CD4-positive, CD25-positive, alpha-beta regulatory T cell (primary cell): Measurements from ENCODE around the gene GTF3C5. TPM values are rescaled to one million over a fixed set of nuclear protein-coding genes. Genes with fewer than 3 reads are reported as not detected.
A peak's percentile ranks its signal among the peaks of the same experiment; 100 is the strongest.
"Not testable (repeated sequence)": the region's sequence is repeated elsewhere in the genome, so short reads cannot be mapped to it uniquely, and the experiment has no call there.

Experiments
- ATAC-seq, 2 donors: fragments of 150-1000 bp; cut with Tn5 transposase; one replicate each; pipeline ENCODE4 v1.10.0; 2021; ENCODE audit warnings: low read depth in 2 of 2, moderate number of reproducible peaks in 2 of 2, moderate library complexity in 1 of 2
- DNase-seq, 3 donors: peaks; one replicate each; pipeline versions ENCODE4 v3.0.0 to v3.0.0-alpha.2; 2012 to 2022; ENCODE audit warnings: mixed read lengths in 1 of 3
- H3K27ac ChIP-seq: one replicate; pipeline ENCODE4 v1.7.0; 2013; ENCODE audit warnings: mild to moderate bottlenecking, low read length; ENCODE audit not compliant: insufficient read depth, poor library complexity, severe bottlenecking
- H3K27me3 ChIP-seq: one replicate; pipeline ENCODE4 v1.7.0; 2013; ENCODE audit warnings: low read length; ENCODE audit not compliant: control insufficient read depth, insufficient read depth
- H3K36me3 ChIP-seq: one replicate; pipeline ENCODE4 v1.7.0; 2013; ENCODE audit warnings: mild to moderate bottlenecking, low read length, moderate library complexity; ENCODE audit not compliant: control insufficient read depth, insufficient read depth
- H3K4me1 ChIP-seq: 2 replicates; pipeline ENCODE4 v1.7.0; 2013; ENCODE audit warnings: mild to moderate bottlenecking, low read length; ENCODE audit not compliant: insufficient read depth, control insufficient read depth, poor library complexity, severe bottlenecking
- H3K4me3 ChIP-seq: one replicate; pipeline ENCODE4 v1.7.0; 2013; ENCODE audit warnings: low read depth, mild to moderate bottlenecking, low read length, moderate library complexity
- H3K9me3 ChIP-seq, 2 experiments: 1 replicate in 1 of 2; 2 replicates in 1 of 2; pipeline ENCODE4 v1.7.0; 2013; ENCODE audit warnings: low read length in 2 of 2, mild to moderate bottlenecking in 1 of 2, moderate library complexity in 1 of 2; ENCODE audit not compliant: control insufficient read depth in 2 of 2
- H3K27ac Mint-ChIP-seq, 3 donors: one replicate each; pipeline ENCODE4 v1.8.0; 2020 to 2022; ENCODE audit warnings: mild to moderate bottlenecking in 3 of 3, mixed read lengths in 3 of 3, moderate library complexity in 2 of 3
- H3K27me3 Mint-ChIP-seq: one replicate; pipeline ENCODE4 v1.8.0; 2022; ENCODE audit warnings: mild to moderate bottlenecking, mixed read lengths
- H3K36me3 Mint-ChIP-seq: one replicate; pipeline ENCODE4 v1.8.0; 2020; ENCODE audit warnings: mixed read lengths
- H3K4me1 Mint-ChIP-seq, 4 donors: one replicate each; pipeline ENCODE4 v1.8.0; 2020 to 2022; ENCODE audit warnings: mixed read lengths in 4 of 4, mild to moderate bottlenecking in 1 of 4
- H3K4me3 Mint-ChIP-seq, 4 donors: one replicate each; pipeline ENCODE4 v1.8.0; 2020 to 2022; ENCODE audit warnings: mild to moderate bottlenecking in 4 of 4, mixed read lengths in 4 of 4, moderate library complexity in 3 of 4
- H3K9me3 Mint-ChIP-seq, 7 donors: one replicate each; pipeline ENCODE4 v1.8.0; 2020 to 2022; ENCODE audit warnings: mixed read lengths in 7 of 7, mild to moderate bottlenecking in 3 of 7, moderate library complexity in 2 of 7
- polyA plus RNA-seq, 4 donors: library from polyadenylated mRNA; unstranded; fragments of 300-500 nt; fragmentation: Illumina TruSeq; gene quantifications; one replicate each; pipeline ENCODE4 v1.2.3, GENCODE V29; 2021
- total RNA-seq: library from RNA; stranded (reverse); gene quantifications from one replicate; pipeline ENCODE4 v1.2.3, GENCODE V29; 2022

The GTF3C5 gene
- total and polyA plus RNA-seq, 5 donors from 2014 or later, result 35.8 to 50.5 (median 40.2) TPM

DNA sequence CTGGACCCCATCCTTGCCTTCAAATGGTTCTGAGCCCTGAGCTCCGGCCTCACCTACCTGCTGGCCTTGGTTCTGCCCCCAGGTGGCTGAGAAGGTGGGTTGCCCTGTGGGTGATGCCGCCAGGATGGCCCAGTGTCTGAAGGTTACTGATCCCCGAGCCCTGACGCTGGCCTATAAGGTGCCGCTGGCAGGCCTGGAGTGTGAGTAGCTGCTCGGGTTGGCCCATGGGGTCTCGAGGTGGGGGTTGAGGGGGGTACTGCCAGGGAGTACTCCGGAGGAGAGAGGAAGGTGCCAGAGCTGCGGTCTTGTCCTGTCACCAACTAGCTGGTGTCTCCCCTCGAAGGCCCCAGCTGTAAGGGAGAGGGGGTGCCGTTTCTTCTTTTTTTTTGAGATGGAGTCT lies 36.2 kb downstream of the GTF3C5 start:
- Histone ChIP-seq H3K9me3 (no peaks in the 10 kb centered on the region), H3K4me1 (no peaks in the 10 kb centered on the region), H3K27ac (no peak overlapping the region), H3K36me3 (no peaks in the 10 kb centered on the region), H3K4me3 (no peak overlapping the region), H3K27me3 (no peaks in the 10 kb centered on the region)
- DNase-seq, result no peak
- Mint-ChIP-seq H3K36me3 (no peaks in the 10 kb centered on the region), H3K4me1 (no peaks in the 10 kb centered on the region), H3K4me3 (no peak overlapping the region), H3K27me3 (no peaks in the 10 kb centered on the region), H3K27ac (no peak overlapping the region), H3K9me3 (no peaks in the 10 kb centered on the region)
- ATAC-seq, result no peak

DNA sequence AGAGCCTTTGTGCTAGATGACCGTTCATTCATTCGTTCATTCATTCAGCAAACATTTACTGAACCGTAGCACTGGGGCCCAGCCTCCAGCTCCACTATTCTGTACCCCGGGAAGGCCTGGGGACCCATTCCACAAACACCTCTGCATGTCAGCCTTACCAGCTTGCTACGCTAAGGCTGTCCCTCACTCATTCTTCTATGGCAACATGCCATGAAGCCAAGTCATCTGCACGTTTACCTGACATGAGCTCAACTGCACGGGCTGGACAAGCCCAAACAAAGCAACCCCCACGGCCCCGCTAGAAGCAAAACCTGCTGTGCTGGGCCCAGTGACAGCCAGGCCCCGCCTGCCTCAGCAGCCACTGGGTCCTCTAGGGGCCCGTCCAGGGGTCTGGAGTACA lies 37.0 kb downstream of the GTF3C5 start:
- no peak overlapping the region for H3K4me3 ChIP-seq
- H3K9me3 ChIP-seq, result no peaks in the 10 kb centered on the region
- H3K9me3 Mint-ChIP-seq, result no peaks in the 10 kb centered on the region
- H3K27ac Mint-ChIP-seq, result no peak overlapping the region
- ATAC-seq, result no peak
- no peaks in the 10 kb centered on the region for H3K4me1 Mint-ChIP-seq
- no peaks in the 10 kb centered on the region for H3K27me3 ChIP-seq
- DNase-seq, result no peak
- no peaks in the 10 kb centered on the region for H3K4me1 ChIP-seq
- H3K4me3 Mint-ChIP-seq, result no peak overlapping the region
- H3K27ac ChIP-seq, result no peak overlapping the region
- H3K27me3 Mint-ChIP-seq, result no peaks in the 10 kb centered on the region
- no peaks in the 10 kb centered on the region for H3K36me3 ChIP-seq
- no peaks in the 10 kb centered on the region for H3K36me3 Mint-ChIP-seq

DNA sequence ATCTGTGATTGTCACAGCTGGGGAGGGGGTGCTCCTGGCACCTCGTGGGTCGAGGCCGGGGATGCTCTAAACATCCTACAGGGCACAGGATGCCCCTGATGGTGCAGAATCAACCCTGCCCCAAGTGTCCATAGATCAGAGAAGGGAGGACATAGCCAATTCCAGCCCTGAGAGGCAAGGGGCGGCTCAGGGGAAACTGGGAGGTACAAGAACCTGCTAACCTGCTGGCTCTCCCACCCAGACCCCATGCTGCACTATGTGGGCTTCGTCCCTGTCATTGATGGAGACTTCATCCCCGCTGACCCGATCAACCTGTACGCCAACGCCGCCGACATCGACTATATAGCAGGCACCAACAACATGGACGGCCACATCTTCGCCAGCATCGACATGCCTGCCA lies 37.6 kb downstream of the GTF3C5 start:
- H3K4me1 Mint-ChIP-seq, H3K4me3 ChIP-seq, H3K36me3 Mint-ChIP-seq, H3K9me3 ChIP-seq, H3K4me1 ChIP-seq, H3K27ac Mint-ChIP-seq, H3K27me3 ChIP-seq, DNase-seq, H3K27me3 Mint-ChIP-seq, H3K36me3 ChIP-seq, H3K9me3 Mint-ChIP-seq, H3K4me3 Mint-ChIP-seq, H3K27ac ChIP-seq, ATAC-seq: not testable (repeated sequence)

DNA sequence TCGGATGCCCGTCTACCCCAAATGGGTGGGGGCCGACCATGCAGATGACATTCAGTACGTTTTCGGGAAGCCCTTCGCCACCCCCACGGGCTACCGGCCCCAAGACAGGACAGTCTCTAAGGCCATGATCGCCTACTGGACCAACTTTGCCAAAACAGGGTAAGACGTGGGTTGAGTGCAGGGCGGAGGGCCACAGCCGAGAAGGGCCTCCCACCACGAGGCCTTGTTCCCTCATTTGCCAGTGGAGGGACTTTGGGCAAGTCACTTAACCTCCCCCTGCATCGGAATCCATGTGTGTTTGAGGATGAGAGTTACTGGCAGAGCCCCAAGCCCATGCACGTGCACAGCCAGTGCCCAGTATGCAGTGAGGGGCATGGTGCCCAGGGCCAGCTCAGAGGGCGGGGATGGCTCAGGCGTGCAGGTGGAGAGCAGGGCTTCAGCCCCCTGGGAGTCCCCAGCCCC lies 39.7 kb downstream of the GTF3C5 start:
- ATAC-seq, H3K36me3 ChIP-seq, H3K9me3 ChIP-seq, H3K36me3 Mint-ChIP-seq, H3K4me1 Mint-ChIP-seq, H3K27me3 Mint-ChIP-seq, DNase-seq, H3K4me3 ChIP-seq, H3K27ac ChIP-seq, H3K27ac Mint-ChIP-seq, H3K4me1 ChIP-seq, H3K9me3 Mint-ChIP-seq, H3K27me3 ChIP-seq: not testable (repeated sequence)
- H3K4me3 Mint-ChIP-seq, result peak overlapping the region in 1 of 4 donors; percentile 38

DNA sequence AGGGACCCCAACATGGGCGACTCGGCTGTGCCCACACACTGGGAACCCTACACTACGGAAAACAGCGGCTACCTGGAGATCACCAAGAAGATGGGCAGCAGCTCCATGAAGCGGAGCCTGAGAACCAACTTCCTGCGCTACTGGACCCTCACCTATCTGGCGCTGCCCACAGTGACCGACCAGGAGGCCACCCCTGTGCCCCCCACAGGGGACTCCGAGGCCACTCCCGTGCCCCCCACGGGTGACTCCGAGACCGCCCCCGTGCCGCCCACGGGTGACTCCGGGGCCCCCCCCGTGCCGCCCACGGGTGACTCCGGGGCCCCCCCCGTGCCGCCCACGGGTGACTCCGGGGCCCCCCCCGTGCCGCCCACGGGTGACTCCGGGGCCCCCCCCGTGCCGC lies 40.2 kb downstream of the GTF3C5 start:
- not testable (repeated sequence) for H3K27ac Mint-ChIP-seq, H3K27me3 ChIP-seq, H3K4me3 ChIP-seq, H3K9me3 Mint-ChIP-seq, DNase-seq, H3K36me3 ChIP-seq, ATAC-seq, H3K27me3 Mint-ChIP-seq, H3K9me3 ChIP-seq, H3K4me1 Mint-ChIP-seq, H3K27ac ChIP-seq, H3K4me3 Mint-ChIP-seq, H3K4me1 ChIP-seq, H3K36me3 Mint-ChIP-seq

DNA sequence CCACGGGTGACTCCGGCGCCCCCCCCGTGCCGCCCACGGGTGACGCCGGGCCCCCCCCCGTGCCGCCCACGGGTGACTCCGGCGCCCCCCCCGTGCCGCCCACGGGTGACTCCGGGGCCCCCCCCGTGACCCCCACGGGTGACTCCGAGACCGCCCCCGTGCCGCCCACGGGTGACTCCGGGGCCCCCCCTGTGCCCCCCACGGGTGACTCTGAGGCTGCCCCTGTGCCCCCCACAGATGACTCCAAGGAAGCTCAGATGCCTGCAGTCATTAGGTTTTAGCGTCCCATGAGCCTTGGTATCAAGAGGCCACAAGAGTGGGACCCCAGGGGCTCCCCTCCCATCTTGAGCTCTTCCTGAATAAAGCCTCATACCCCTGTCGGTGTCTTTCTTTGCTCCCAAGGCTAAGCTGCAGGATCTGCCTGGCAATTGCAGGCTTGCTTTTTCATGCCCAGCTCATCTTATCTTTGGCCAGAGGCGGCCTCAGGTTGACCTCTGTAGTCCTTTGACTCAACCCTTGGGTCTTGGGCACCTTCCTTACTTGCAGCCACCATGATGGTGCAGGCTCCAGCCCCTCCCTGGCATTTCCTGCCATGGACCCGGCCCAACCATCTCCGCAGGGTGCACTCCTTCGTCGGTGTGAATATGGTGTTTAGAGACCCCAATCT lies 40.8 kb downstream of the GTF3C5 start:
- Mint-ChIP-seq H3K4me1 (no peaks in the 10 kb centered on the region), H3K27me3 (no peaks in the 10 kb centered on the region), H3K27ac (no peak overlapping the region), H3K4me3 (no peak overlapping the region), H3K9me3 (no peaks in the 10 kb centered on the region), H3K36me3 (no peaks in the 10 kb centered on the region)
- Histone ChIP-seq H3K9me3 (no peaks in the 10 kb centered on the region), H3K4me3 (no peak overlapping the region), H3K27me3 (no peaks in the 10 kb centered on the region), H3K36me3 (no peaks in the 10 kb centered on the region), H3K27ac (no peak overlapping the region), H3K4me1 (no peaks in the 10 kb centered on the region)
- no peak for ATAC-seq
- DNase-seq, result no peak

DNA sequence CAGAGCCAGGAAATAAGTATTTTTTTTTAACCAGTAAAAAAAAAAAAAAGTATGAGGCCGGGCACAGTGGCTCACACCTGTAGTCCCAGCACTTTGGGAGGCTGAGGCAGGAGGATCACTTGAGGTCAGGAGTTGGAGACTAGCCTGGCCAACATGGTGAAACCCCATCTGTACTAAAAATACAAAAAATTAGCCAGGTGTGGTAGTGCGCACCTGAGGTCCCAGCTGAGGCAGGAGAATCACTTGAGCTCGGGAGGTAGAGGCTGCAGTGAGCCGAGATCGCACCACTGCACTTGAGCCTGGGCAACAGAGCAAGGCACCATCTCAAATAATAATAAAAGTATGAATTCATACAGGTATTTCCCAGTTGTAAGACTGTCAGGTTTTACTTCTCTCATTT lies 41.4 kb downstream of the GTF3C5 start:
- not testable (repeated sequence) for H3K4me1 Mint-ChIP-seq, H3K9me3 ChIP-seq, H3K9me3 Mint-ChIP-seq, H3K4me3 ChIP-seq, H3K4me1 ChIP-seq, ATAC-seq, H3K36me3 Mint-ChIP-seq, H3K27ac ChIP-seq, H3K36me3 ChIP-seq, H3K4me3 Mint-ChIP-seq, DNase-seq, H3K27ac Mint-ChIP-seq, H3K27me3 ChIP-seq, H3K27me3 Mint-ChIP-seq

DNA sequence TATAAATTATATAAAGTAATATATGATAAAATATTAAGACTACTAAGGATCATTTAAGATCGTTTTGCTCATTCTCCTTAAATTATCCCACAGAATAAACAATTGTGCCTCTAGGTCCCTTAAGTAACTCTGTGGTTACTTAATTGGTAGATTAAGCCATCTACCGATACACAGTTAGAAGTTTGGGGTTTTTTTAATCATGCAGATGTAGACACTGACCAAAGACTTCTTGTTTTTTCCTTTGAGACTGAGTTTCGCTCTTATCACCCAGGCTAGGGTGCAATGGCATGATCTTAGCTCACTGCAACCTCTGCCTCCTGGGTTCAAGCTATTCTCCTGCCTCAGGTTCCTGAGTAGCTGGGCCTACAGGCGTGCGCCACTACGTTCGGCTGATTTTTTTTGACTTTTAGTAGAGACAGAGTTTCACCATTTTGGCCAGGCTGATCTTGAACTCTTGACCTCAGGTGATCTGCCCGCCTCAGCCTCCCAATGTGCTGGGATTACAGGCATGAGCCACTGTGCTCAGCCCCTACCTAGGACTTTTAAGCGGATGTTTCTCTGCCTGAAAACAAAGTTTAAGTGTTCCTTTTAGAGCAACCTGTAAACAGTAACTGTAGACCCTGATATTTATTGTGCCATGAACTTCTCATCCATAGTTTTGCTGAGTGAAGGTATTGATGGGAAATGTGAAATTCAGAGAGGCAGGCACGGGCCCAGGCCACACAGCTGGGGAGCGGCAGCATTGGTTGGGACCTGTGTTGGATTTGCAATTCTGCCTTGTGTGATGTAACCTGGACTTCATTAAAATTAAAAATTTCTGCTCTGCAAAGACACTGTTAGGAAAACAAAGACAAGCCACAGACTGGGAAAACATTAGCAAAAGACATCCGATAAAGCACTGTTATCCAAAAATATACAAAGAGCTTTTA lies 42.6 kb downstream of the GTF3C5 start:
- no peaks in the 10 kb centered on the region for H3K27me3 ChIP-seq
- Mint-ChIP-seq H3K27me3 (peaks cover 5% of the 10 kb centered on the region), H3K4me3 (no peak overlapping the region), H3K4me1 (no peaks in the 10 kb centered on the region), H3K27ac (no peak overlapping the region), H3K36me3 (no peaks in the 10 kb centered on the region), H3K9me3 (no peaks in the 10 kb centered on the region)
- no peaks in the 10 kb centered on the region for H3K9me3 ChIP-seq
- H3K4me1 ChIP-seq, result no peaks in the 10 kb centered on the region
- H3K36me3 ChIP-seq, result no peaks in the 10 kb centered on the region
- H3K4me3 ChIP-seq, result no peak overlapping the region
- no peak for ATAC-seq
- no peak for DNase-seq
- H3K27ac ChIP-seq, result no peak overlapping the region
